ENCODE results near the gene ORM2.

ORM2 gene

GRCh38 chr9:114303977-114304376 is 25.7 kb upstream of the ORM2 start:
- TF ChIP-seq CTCF (IDR thresholded peaks at IDR 0.05; ENCODE audit: low read depth, low read length), result no peak
- no peak overlapping the region for H3K4me3 ChIP-seq (ENCODE audit: low read depth, low read length)

GRCh38 chr9:114304416-114305188 is 25.1 kb upstream of the ORM2 start:
- TF ChIP-seq CTCF (IDR thresholded peaks at IDR 0.05; ENCODE audit: low read depth, low read length), result no peak
- no peak overlapping the region for H3K4me3 ChIP-seq (ENCODE audit: low read depth, low read length)

- no peak overlapping the region for H3K4me3 ChIP-seq (ENCODE audit: low read depth, low read length)
- no peak for TF ChIP-seq CTCF (IDR thresholded peaks at IDR 0.05; ENCODE audit: low read depth, low read length)
Observed at GRCh38 chr9:114307899-114308267, 21.8 kb upstream of the ORM2 start.

GRCh38 chr9:114308361-114308950 is 21.2 kb upstream of the ORM2 start:
- no peak overlapping the region for H3K4me3 ChIP-seq (ENCODE audit: low read depth, low read length)
- TF ChIP-seq CTCF (IDR thresholded peaks at IDR 0.05; ENCODE audit: low read depth, low read length), result no peak

GRCh38 chr9:114309096-114309495 is 20.6 kb upstream of the ORM2 start:
- TF ChIP-seq CTCF (IDR thresholded peaks at IDR 0.05; ENCODE audit: low read depth, low read length), result no peak
- H3K4me3 ChIP-seq (ENCODE audit: low read depth, low read length), result no peak overlapping the region

- no peak overlapping the region for H3K4me3 ChIP-seq (ENCODE audit: low read depth, low read length)
- TF ChIP-seq CTCF (IDR thresholded peaks at IDR 0.05; ENCODE audit: low read depth, low read length), result no peak
Observed at GRCh38 chr9:114310471-114311450, 18.9 kb upstream of the ORM2 start.
